Measurements from ENCODE around the gene ZNF181.

GRCh38 chr19:34787059-34787824, 53.2 kb downstream of the ZNF181 start:
- TF ChIP-seq CTCF (IDR thresholded peaks at IDR 0.05) (no peak), POLR2A (IDR thresholded peaks at IDR 0.05) (no peak)

Data from ovary (tissue), 3 donors.